ENCODE data around the gene C4orf50.

- TF ChIP-seq CTCF (IDR thresholded peaks at IDR 0.05) (no peak), POLR2A (IDR thresholded peaks at IDR 0.05) (no peak)
Measured at GRCh38 chr4:5954056-5954760, 64.0 kb downstream of the C4orf50 start.
